NCI-H2196 (cell line): Measurements from ENCODE around the gene LAMA3.

Experiments
- DNase-seq: peaks from one replicate; lab custom pipeline; 2025; ENCODE audit not compliant: unreplicated experiment; lab: John Stamatoyannopoulos, UW

The LAMA3 gene

GRCh38 chr18:23875966-23876895, 187.0 kb downstream of the LAMA3 start:
- no peak for DNase-seq

DNA sequence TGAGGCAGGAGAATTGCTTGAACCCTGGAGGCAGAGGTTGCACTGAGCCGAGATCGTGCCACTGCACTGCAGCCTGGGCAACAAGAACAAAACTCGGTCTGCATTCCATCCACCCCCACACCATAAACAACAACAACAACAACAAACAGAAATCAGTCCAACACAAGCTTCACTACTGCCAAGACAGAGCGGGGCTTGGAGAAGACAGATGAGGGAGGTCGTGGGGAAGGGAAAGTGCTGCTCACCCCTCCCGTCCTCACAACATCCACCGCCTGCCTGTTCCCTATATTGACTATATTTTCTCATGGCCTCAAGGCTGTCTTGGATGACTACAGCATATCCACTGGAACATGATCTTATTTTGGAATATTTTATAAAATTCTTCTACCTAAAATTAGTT, 187.7 kb downstream of the LAMA3 start:
- no peak for DNase-seq

DNA sequence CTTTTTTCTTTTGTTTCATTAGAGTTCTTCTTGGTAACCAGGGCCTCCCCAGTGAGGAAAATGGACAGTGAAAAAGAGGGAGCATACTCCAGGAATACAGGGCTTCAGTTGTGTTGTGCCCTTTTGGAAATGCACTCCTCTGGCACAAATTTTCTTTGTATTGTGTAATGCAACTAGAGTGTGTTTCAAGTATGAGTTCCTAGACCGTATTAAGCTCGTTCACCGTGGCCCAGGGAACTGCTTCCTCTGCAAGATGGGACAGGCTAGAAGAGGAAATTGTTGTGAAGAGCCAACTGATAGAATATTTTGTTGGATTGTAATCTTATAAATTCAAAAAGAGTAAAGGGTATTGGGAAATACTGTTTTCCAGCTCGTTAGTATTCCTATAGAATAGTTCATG, 188.1 kb downstream of the LAMA3 start:
- DNase-seq, result no peak

- DNase-seq, result no peak
These were observed 189.2 kb downstream of the LAMA3 start for GRCh38 chr18:23878336-23878900.

- no peak for DNase-seq
These were observed 189.9 kb downstream of the LAMA3 start for GRCh38 chr18:23879126-23879525.

- no peak for DNase-seq
These were observed 190.3 kb downstream of the LAMA3 start for GRCh38 chr18:23879544-23879943.

DNA sequence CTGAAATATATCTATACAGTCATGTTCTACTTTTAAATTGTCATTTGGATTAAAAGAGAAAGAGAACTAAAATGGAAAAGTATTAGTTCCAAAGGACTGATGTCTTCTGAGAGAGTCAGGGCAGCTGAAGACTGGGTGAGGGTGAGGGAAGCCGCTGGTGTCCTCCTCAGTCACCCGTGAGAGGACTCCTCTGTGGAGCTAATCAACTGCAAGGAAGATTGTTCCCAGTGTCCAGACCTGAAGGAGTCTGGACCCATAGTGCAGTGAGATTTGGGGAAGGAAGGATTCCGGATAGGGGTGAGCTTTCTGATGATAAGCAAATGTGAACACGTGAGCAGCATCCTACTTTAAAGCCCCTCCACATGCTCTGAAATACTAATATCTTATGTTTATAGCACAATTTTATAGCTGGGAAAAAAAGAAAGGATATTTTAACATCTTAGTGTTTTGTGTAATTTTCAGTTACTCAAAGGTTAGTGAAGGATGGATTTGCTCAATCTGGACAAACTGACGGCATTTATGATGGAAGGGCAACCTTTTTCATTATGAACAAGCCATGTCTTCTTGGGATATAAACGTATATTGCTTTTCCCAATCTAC, 190.8 kb downstream of the LAMA3 start:
- DNase-seq, result no peak

- DNase-seq, result no peak
These were observed 191.8 kb downstream of the LAMA3 start for GRCh38 chr18:23880931-23881617.

GRCh38 chr18:23881778-23882177, 192.5 kb downstream of the LAMA3 start:
- DNase-seq, result peak; percentile 24

- DNase-seq, result no peak
These were observed 193.5 kb downstream of the LAMA3 start for GRCh38 chr18:23882616-23883276.

- DNase-seq, result peak; percentile 35
These were observed 194.1 kb downstream of the LAMA3 start for GRCh38 chr18:23883277-23883790.

DNA sequence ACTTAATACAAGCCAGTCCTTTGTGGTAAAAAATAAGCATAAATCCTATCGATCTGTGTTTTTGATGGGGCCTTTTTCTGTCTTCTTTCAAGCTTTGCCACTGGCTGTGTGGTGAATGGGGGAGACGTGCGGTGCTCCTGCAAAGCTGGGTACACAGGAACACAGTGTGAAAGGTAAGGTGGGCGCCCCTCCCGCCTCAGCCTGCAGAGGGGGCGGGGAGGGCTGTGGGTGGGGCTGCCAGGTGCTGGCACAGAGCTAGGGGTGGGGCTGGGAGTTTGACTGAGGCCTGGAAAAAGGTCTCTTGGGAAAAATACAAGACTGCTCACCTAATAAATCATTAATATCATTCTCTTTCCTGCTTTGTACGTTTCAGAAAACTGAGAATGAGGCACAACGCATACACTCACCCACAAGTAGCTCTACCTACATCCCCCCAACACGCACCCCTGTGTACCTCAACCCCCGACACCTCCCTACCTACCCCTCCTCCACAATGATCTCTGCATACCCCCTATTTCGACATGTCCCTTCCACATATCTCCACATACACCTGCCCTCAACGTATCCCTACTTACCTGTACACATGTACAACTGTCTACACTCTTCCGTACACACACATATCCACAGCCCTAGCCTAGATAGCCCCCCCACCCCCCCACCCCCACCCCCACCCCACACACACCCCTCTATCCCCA, 195.6 kb downstream of the LAMA3 start:
- DNase-seq, result no peak

DNA sequence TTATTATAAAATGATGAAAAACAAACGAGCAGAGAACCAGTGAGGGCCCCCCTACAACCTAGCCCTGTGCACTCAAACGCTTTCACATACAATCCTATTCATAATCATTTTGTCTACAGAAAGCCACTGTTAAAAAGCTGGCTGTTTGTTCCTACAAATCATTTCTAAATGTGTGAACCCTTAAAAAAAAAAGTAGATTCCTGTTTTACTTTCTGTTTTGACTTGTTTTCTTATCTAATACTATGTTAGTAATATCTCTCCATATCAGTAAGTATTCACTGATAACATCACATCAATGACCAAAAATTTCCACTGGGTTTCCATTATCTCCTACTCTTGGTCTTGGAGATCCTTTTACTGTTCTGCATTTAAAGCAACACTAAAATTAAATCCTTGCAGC, 196.5 kb downstream of the LAMA3 start:
- DNase-seq, result no peak

- peak; percentile 7 for DNase-seq
These were observed 197.8 kb downstream of the LAMA3 start for GRCh38 chr18:23887035-23887434.

GRCh38 chr18:23887493-23887892, 198.2 kb downstream of the LAMA3 start:
- no peak for DNase-seq

- no peak for DNase-seq
These were observed 199.6 kb downstream of the LAMA3 start for GRCh38 chr18:23888881-23889280.

GRCh38 chr18:23889907-23890306, 200.7 kb downstream of the LAMA3 start:
- DNase-seq, result no peak

- DNase-seq, result no peak
These were observed 201.3 kb downstream of the LAMA3 start for GRCh38 chr18:23890589-23890988.

DNA sequence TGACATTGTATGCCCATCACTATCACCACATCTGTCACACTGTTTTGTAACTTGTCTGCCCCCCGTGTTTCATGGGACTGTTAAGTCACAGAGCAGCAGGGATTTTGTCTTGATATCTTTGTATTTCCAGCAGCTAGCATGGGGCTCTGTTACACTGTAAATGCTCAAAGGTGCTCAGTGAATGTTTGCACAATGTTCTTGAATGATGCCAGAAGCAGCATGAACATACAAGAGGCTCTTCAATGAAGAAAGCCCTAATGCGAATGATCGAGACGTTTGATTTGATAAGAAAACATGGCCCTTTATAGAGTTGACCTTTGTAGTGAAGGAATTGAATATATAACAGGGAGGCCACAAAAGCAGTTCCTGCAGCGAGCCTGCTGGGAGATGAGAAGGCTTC, 204.4 kb downstream of the LAMA3 start:
- no peak for DNase-seq

GRCh38 chr18:23894661-23895175, 205.5 kb downstream of the LAMA3 start:
- DNase-seq, result no peak
